T-helper 9 cell (primary cell): ENCODE results near the gene ANGPTL4.
"Not testable (repeated sequence)": the region's sequence is repeated elsewhere in the genome, so short reads cannot be mapped to it uniquely, and the experiment has no call there.

Experiments used
- DNase-seq: peaks from one replicate; pipeline ENCODE4 v3.0.0-alpha.2; 2020

The ANGPTL4 gene

DNA sequence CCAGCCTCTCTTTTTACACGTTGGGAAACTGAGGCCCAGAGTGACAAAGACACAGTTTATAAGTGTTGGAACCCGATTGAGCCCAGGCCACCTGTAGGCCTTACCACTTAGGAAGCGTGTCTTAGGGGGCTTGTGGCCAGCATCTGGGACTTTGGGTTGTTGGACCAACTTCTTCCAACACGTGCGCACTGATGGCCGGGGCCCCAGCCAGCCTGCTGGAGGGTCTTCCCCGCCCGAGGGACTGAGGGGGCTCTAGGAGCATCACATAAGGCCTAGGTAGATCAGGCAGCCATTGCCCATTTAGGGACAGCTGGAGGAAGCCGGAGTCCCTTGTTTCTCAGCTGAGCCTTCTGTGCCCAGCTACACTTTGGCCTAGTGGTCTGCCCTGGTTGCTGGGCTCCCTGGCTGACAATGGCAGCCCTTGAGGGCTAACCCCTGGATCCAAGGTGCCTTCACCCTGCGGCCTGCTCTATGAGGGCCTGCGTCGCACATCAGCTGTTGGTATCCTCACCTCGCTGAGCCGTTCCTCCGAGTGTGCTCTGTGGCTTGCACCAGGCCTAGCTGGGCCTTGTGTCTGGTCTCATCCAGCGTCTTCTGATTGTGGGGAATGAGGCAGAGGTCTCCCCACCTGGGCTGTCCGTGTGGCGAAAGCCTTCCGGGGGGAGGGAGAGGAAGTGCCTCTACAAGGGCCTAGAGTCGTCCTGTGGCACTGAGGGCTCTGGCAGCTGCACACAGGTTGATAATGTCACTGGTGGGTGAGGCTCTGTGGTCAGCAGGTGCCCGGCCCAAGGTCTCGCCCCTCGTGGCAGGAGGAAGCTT, 27.5 kb downstream of the ANGPTL4 start:
- DNase-seq, result no peak

- DNase-seq, result no peak
These were observed 28.1 kb downstream of the ANGPTL4 start for GRCh38 chr19:8392017-8392591.

- no peak for DNase-seq
These were observed 29.4 kb downstream of the ANGPTL4 start for GRCh38 chr19:8393192-8393870.

DNA sequence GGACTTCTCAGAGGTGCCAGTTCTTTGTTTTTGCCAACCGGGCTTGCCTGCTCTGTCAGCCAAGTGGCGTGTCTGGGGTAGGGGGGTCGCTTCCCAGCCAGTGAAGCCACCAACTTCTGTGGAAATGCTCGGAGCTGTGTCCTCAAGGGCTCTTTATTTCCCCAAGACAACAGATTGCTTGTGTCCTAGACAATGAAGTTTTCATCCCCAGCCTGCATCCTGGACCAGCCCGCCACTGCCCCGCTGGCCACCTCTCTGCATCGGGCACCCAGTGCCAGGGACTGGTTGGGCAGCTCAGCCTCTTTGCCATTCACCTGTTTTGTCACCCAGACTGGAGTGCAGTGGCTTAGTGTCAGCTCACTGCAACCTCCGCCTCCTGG, 29.9 kb downstream of the ANGPTL4 start:
- DNase-seq, result no peak

DNA sequence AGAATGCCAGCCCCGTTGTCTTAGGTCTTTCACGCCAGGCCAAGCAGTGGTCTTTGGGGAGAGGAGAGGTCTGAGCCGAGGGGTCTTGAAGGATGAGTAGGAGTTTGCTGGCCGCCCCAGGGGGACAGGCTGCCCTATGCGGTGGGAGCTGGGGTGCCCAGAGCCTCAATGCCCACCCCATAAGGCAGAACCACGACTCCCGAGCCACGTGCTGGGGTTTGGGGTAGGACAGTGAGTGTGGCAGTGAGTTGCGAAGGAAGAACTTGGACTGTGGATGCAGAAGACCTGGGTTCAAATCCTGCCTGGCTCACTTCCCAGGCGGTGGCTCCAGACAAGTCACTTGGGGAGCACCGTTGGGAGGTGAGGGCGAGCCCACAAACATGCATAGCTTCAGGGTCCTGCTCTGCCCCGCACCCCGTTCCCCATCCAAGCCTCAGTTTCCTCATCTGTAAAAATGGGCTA, 31.7 kb downstream of the ANGPTL4 start:
- no peak for DNase-seq

DNA sequence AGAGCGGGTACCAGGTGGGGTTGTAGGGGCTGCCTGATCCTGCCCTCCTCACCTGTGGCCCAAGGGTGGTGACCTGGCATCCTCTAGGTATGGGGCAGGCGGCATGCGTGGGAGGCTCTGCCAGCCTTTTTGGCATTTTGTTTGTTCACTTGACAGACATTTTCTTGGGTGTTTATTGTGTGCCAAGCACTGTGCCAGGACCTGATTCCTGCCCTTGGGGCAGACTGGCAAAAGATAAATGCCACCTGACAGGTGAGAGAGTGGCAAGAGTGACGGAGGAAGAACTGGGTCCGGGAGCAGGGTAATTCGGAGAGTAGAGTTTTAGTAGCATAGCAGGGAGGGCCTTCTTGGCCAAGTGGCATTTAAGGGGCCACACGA, 32.2 kb downstream of the ANGPTL4 start:
- DNase-seq, result no peak

DNA sequence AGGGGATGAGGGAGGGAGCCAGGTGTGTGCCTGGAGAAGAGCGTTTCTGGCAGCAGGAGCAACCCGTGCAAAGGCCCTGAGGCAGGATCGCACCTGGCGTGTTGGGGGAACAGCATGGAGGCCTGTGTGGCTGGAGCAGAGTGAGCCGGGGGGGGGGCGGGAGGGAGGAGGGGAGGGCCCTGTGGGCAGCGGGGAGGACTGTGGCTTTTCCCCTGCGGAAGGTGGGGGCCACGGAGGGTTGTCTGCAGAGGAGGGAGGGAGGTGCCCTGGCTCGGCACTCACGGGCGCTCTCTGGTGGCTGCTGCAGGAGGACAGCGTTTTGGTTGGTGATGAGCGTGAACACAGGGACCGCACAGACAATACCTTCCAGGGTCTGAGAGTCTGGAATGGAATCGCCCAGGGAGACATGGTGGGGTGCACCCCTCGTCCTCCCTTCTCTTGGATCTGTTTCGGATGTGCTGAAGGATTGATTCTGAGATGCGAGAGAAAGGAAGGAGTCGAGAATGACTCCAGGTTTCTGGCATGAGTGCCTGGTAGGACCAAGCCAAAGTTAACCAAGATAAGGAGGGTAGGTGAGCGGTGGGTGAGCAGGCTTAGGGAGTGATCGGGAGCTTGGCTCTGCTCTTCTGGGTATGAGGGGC, 32.7 kb downstream of the ANGPTL4 start:
- DNase-seq, result peak; percentile 73

GRCh38 chr19:8397271-8397670, 33.3 kb downstream of the ANGPTL4 start:
- no peak for DNase-seq

DNA sequence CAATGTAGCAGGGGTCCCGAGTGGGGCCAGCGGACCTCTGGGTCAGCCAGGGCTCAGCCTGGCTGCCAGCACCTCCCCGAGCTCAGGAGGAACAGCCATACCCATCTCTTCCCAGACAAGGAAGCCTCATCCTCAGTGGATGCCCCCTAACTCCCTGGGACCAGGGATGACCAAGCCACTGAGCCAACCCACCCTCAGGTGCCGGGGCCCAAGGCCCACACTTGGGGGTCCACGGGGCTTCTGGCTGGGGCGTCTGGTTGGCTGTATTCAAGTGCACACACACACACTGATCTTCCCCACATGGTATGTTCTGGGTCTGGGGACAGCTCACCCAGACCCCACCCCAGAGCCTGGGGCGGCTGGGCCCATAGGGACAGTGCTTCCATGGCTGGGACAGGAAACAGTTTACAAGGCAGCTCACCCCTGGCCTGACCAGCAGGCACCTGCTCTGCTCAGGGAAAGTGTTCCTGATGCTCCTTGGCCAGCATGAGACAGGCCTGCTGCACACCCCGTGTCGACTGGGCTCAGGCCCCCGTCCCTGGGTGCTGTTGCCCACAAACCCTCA, 33.9 kb downstream of the ANGPTL4 start:
- DNase-seq, result no peak

DNA sequence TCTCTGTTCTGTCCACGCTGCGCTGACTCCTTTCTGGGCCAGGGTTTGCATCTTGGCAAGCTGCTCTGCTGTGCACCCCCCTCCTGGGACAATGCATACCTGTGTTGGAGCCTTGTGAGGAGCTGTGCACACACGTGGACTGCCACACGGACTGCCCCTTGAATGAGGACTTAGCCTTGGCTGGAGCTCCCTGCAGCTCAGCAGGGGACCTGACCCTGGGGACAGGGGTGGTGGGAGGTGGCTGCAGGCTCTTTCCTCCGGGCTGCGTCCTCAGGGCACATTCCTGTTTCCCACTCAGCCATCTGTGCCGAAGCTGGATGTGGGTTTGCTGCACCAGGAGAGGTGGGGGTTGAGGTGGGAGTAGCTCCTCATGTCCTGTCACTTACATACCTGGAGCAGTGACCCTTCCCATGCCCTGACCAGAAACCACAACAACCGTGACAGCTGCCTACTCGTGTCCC, 34.4 kb downstream of the ANGPTL4 start:
- DNase-seq, result no peak

- no peak for DNase-seq
These were observed 35.8 kb downstream of the ANGPTL4 start for GRCh38 chr19:8399681-8400188.

DNA sequence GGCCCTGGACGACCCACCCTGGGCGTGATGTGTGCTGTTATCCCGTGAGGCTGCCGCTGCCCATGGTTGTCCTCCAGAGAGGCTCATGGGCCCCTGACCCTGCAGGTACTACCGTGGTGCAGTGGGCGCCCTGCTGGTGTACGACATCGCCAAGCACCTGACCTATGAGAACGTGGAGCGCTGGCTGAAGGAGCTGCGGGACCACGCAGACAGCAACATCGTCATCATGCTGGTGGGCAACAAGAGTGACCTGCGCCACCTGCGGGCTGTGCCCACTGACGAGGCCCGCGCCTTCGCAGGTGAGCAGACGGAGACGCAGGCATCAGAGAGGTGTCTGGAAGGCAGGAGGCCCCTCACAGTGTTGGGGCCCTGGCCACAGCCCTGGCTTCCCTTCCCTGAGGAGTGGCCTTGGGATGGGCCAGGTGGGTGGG, 38.0 kb downstream of the ANGPTL4 start:
- DNase-seq, result no peak

DNA sequence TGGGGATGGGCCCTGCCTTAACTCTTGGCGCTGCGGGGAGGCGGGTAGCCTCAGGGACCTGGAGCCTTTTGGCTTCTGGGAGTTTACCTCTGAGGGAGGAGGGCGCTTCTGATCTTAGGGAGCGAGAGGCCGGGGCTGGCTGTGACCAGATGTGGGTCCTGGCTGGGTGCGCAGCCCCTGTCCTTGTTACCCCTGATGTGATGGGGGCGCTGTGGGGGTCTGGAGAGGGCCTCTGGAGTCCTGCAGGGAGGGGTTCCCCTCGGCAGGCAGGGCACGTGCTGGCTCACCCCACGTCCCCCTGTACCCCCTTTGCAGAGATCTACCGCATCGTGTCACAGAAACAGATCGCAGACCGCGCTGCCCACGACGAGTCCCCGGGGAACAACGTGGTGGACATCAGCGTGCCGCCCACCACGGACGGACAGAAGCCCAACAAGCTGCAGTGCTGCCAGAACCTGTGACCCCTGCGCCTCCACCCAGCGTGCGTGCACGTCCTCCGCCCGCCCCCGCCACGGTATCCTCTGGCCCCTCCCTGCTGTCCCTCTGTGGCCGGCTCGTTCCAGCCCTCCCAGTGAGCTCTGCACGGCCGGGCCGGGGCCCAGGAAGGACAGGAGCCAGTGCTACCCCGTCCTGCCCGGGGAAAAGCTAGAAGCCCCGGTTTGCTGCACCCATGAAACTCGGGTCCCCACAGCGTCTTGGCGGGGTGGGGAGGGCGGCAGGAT, 39.3 kb downstream of the ANGPTL4 start:
- no peak for DNase-seq

GRCh38 chr19:8403820-8404109, 39.8 kb downstream of the ANGPTL4 start:
- DNase-seq, result no peak

DNA sequence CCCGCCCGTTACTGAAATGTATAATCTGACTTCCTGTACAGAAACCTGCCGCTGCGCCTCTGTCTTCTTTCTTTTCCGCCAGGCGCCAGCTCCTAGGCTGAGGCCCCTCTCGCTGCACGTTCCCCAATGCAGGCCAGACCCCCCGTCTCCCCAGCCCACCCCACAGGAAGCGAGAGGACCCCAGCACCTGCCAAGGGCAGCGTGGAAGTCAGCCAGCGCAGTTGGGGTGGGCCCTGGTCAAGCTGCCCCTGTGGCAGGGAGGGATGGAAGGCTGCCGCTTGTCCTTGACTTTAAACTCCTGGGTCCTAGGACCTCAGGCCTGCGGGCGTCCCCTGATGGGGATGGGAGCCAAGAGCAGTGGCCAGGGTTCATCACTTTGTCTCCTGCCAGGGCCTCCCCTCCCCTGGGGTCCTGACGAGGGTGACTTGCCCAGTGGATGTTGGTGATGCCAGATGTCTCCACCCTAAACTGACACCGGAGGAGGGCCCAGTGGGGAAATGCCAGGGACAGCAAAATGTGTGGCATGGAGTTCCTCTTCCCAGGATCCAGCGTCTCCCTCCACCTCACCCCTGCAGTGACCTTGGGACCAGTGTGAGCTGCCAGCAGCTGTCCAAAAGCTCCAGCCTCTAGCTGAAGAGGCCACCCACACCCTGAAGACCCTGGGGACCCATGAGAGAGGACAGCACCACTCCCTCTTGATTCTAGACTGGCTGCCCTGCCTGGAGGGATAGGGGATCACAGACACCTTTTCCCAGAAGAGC, 40.6 kb downstream of the ANGPTL4 start:
- DNase-seq, result no peak

- not testable (repeated sequence) for DNase-seq
These were observed 46.8 kb downstream of the ANGPTL4 start for GRCh38 chr19:8410718-8411117.

DNA sequence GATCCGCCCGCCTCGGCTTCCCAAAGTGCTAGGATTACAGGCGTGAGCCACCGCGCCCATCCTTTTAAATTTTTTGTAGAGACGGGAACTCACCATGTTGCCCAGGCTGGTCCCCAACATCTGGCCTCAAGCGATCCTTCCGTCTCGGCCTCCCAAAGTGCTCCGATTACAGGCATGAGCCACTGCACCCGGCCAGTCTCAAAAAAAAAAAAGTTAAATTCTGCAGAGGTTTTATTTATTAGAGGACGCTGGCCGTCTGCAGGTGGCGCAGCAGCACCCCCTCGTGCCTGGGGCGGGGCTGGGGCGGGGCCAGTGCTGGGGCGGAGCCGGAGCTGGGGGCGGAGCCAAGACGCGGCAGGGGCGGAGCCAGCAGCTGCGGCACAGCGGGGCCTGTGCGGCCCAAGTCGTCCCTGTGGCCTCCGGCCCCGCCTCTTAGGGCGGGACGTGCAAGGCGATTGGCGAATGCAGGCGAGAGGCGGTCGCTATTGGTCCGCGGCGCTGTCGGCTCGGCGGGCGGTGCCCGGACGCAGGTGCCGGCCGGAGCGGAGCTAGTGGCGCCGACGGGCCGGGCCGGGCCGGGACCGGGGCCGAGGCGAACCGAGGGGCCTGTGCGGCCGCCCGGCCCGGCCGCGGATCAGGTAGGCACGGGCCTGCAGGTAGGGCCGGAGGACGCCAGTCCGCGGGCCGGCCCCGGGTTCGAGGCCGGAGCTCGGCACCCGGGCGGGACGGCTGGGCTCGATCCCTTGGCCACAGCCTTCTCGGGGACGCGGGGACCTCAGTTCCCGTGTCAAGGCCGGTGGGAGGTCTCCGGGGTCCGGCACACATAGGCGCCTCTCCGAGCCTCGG, 49.1 kb downstream of the ANGPTL4 start, which contains the start of gene MARCHF2:
Gene MARCHF2 (plus strand): TSS at position 523 of the 846 bp plus-strand sequence. CDS start 8,536 bp downstream, outside the sequence.
- DNase-seq, result peak; percentile 94

DNA sequence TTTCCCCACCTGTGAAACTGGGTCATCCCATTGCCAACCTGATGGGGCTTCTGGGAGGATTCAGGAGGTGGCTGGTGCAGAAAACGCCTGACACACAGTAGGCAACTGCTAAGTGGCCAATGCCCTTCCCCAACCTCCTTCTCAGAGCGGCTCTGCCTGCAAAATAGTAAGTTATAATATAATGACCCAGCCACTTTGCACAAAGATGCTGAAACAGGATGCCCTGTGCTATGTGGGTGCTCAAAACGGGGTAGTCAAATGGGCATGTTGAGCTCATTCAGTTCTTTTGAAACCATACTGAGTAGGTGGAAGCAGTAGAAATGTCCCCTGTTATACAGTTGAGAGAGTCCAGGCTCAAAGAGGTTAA, 49.7 kb downstream of the ANGPTL4 start:
- DNase-seq, result no peak

GRCh38 chr19:8416796-8417195, 52.8 kb downstream of the ANGPTL4 start:
- no peak for DNase-seq
